ENCODE data around the gene COL5A1.
"Not testable (repeated sequence)": the region's sequence is repeated elsewhere in the genome, so short reads cannot be mapped to it uniquely, and the experiment has no call there.

COL5A1 gene

DNA sequence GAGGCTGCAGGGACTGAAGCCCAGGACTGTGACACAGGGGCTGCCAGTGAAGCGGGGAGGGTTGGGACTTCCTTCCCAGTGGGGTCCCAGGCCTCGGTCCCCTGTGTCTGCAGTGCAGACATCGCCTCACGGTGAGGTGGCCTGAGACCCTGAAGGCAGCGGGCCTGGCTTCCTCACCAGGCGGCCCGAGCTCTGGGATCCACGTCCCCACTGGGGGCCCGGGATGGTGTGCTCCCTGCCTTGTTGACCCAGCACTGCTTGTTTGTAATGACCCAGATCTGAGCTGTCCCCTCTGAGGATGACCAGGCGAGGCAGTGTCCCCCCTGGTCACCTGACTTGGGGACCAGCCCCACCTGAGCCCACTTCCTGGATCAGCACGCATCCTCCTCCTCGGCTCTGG is 53.1 kb downstream of the COL5A1 start:
- DNase-seq: no peak

DNA sequence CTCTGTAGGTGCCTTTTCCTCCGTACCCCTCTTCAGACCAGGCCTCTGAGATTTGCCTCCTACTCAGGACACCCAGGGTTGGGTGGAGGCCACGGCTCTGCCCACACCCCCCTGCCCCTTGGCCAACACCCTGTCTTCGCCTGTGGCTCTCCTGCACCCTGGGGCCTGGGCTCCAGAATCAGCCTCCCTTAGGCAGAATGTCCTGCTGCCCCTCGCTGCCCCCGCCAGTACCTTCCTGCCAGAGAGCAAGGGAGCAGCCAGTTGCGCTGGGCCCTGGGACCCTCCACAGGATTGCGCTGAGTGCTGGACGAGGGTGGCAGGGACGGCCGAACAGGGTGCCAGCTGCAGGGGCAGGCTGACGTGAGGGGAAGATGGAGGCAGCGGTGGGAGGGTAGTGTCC is 53.5 kb downstream of the COL5A1 start:
- DNase-seq: no peak

- DNase-seq: no peak
Measured at GRCh38 chr9:134696433-134696832, 54.8 kb downstream of the COL5A1 start.

- no peak for DNase-seq
Measured at GRCh38 chr9:134698111-134698510, 56.5 kb downstream of the COL5A1 start.

- DNase-seq: peak; percentile 30
Measured at GRCh38 chr9:134698587-134699342, 57.2 kb downstream of the COL5A1 start.

DNA sequence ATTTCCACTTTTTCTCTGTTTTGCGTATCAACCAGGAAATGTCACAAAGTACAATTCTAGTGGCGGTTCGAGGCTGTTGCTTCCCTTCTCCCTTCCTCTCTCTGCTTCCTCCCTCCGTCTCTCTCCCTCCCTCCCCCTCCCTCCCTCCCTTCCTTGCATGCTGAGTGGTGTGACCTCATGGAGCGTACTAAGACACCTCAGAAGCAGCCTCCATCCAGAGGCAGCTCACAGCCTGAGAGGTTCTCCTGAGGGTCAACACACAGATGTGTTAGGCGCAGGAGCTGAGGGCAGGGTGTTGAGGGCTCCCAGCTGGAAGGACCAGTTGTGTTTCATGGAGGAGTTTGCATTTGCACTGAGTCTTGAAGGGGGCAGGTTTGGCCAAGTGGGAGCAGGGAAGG is 57.7 kb downstream of the COL5A1 start:
- DNase-seq: no peak

DNA sequence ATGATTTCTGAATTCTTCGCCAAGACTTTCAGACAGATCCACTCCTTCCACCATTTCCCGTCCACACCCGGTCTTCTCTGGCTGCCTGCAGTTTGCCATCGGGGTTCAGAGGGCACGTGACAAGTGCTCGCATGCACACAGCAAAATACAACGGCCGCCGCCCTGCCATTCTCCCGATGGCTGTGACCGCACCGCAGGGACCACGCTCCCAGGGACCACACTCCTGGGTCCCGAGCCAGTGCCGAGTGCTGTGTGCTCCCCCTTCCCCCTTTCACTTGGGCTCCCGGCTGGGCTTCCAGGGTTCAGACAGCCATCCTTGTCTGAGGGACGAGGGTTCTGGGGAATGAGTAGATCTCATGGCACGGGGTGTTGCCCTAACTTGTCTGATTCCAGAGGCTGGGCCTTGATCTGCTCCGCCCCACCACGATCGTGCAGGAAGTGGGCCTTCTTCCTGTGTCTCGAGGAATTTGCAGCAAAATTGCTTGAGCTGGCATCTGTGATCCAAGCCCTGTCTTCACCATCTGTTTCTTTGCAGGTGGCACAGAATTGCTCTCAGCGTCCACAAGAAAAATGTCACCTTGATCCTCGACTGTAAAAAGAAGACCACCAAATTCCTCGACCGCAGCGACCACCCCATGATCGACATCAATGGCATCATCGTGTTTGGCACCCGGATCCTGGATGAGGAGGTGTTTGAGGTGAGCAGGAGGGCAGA is 59.2 kb downstream of the COL5A1 start:
- no peak for DNase-seq

DNA sequence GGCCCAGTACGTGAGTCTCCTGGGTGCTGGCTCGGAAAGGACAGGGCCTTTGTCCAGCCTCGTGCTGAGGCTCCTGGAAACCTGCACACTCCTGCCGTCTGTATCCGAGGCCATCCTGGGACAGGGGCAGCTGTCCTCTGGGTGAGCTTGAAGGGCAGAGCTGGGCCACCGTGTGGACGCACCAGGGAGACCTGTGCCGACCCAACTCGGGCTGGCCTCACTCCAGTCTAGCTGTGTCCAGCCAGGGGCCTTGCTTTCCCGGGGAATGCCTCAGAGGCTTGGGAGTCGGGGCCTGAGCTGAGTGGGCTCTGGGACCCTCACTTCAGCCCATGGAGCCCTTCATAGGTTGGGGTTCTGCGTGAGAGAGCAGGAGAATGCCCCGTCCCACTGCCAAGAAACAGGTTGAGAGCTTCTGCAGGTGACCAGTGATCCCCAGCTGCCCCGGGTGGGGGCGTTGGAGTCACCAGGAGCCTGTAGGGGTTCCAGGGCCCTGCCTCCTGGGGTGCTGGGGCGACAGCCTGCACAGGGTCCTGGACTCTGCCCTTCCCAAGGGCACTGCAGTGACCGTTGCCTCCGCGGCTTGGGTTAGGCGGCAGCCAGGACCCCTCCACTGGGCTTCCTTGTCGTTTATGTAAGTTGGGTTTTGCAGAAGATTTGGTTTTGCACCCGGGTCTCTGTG is 60.1 kb downstream of the COL5A1 start:
- no peak for DNase-seq

DNA sequence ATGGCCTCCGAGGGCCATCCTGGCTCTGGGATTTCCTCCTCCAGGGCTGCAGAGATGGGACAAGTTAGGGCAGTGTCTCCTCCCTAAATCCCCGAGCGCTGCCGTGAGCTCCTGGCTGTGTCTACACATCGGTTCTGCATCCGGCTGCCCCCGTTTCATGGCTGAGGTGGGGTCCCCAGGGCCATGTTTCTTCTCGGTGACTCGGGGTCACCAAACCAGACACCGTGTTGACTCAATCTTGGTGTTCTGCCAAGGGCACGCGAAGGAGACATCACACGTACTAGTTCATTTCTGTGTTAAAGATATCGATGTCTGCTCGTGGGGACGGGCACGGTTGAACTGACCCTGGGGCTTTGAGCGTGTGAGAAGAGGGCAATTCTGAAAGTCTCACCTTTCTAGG is 60.7 kb downstream of the COL5A1 start:
- no peak for DNase-seq

DNA sequence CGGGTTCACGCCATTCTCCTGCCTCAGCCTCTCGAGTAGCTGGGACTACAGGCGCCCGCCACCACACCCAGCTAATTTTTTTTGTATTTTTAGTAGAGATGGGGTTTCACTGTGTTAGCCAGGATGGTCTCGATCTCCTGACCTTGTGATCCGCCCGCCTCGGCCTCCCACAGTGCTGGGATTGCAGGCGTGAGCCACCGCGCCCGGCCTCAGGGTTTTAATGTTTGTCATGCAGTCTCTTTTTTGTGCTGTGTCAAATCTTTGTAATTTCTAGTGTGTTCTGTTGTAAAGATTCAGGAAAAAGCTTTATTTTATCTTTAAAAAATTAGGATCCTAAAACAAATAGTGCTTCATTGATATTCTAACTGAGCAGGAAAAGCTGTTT is 62.1 kb downstream of the COL5A1 start:
- DNase-seq: not testable (repeated sequence)

DNA sequence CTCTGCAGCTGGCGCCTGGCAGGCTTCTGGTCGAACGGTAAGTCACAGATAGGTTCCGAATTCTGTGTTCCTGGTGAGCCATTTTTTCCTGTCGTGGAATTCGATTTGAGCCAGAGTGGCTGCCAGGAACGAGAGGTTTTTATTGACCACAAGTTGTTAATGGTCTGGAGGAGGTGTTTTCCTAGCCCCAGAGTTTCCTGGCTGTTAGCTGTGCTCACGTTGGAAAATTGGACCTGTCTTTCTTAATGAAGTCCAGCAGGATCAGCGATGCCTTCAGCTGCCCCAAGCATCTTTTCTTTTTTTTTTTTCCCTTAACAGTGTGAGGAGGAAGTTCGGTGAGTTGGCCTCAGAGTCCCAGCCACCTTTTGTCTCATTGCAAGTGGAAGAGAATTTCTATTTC is 62.9 kb downstream of the COL5A1 start:
- DNase-seq: no peak

GRCh38 chr9:134705786-134706185 is 64.2 kb downstream of the COL5A1 start:
- no peak for DNase-seq

GRCh38 chr9:134706522-134706921 is 64.9 kb downstream of the COL5A1 start:
- no peak for DNase-seq

DNA sequence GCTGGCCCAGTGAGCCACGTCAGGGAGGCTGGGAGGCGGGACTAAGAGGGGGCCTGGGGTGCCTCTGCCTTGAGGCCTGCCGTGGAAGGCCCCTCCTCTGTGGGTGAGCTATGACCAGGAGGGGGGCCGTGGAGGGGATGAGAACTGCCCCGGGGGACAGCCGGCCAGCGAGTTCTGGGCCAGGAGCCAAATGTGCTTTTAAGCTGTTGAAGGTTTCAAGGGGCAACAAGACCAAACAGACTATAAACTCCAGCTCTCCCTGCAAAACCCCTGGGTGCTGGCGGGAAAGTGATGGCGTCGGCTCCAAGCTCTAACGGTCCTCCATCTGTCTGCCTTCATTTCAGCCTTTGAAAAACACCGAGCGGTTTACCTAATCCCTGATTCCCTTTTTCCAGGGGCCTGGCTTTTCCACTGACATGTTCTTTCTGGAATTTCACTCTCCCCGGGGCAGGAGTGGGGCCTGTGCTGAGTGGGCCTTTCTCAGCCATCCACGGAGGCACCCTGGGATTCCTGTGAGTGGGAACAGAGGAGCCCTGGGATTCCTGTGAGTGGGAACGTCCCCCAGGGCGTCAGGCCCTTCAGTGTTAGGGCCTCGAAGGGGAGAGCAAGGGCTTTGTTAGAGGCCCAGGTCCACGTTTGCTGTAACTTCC is 65.6 kb downstream of the COL5A1 start:
- no peak for DNase-seq

DNA sequence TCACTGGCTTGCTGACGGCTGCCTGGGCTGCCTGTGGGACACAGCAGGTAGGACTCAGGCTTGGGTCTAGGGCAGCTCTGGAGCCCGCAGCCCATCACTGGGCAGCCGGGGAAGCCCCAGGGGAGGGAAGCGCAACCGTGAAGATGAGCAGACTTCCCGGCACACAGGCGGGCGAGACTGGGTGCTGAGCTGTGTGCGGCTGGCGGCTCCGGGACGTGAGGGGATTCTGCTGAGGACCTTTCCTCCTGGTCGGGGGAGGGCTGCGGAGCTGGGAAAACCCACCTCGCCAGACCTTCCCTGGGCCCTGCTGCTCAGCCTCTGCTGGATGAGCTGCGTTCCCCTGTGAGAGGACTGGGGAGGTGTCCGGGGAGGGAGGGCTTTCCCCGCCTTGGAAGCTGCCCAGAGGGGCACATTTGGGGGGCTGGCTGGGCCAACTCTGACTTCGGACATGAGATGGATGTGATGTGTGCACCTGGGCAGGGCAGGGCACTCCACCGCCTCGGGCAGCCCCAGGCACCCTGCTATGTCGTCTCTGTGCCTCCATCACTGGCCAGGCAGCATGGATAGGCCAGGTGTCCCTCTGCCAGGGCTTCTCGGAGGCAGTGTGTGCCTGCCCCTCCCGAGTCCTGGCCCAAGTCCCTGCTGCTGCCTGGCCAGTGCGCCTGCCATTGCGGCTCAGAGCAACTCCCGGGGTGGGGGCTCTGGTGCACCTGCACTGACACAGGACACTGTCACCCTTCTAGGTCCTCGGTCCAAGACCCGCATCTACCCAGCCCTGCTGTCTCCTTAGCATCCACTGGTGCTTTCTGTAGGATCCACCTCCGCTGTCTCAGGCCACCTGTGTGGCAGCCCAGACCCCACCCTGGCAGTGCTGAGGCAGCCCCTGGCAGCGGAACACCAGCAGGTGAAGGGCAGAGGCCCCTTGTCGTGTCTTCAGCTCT is 66.4 kb downstream of the COL5A1 start:
- DNase-seq: no peak

GRCh38 chr9:134708672-134709038 is 67.1 kb downstream of the COL5A1 start:
- no peak for DNase-seq

DNA sequence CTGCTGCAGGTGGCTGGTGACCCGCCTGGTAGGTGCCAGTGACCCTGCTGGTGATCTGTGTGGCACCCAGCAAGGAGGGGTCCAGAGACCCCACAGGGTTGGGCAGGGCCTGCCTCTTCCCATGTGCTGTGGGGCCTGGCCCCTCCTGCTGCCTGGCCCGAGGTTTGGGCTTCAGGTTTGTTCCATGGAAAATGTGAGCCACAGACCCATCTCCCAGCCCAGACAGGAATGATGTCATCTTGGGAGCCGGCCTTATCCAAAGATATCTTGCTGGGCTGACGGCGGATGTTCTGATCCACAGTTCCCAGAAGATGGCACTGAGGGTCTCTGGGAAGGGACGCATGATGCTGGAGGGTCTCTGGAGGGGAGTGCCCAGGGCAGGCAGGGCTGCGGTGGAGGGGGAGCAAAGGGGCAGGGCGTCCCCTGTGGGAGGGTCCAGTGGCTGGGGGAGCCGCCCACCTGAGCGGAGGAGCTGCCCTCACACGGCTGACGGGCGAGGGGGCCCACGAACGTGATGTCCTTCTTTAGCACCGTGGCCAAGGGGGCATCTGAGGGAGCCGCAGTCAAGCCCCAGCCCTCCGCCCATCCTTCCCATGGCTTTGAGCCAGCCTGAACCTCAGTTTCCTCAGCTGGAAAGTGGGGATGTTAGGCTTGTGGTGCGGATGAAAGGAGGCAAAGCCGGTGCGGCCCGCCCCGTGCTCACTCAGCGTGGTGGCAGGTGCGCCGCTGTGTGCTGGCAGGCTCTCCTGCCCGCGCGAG is 68.1 kb downstream of the COL5A1 start:
- no peak for DNase-seq

- no peak for DNase-seq
Measured at GRCh38 chr9:134710271-134710540, 68.6 kb downstream of the COL5A1 start.

DNA sequence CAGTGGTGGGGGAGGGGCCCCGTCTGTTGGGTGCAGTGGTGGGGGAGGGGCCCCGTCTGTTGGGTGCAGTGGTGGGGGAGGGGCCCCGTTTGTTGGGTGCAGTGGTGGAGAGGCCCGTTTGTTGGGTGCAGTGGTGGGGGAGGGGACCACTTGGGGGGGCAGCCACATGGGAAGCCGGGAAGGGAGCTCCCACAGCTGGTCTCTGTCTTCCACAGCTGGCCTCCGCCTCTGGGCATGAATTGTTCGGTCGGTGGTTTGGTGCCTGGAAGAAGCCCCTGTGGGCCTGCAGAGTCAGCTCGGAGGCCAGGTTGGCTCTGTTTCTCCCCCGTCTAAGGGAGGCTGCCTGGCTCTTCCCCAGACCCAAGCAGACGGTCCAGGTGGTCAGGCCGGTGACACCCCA is 69.3 kb downstream of the COL5A1 start:
- DNase-seq: no peak

- DNase-seq: no peak
Measured at GRCh38 chr9:134712243-134712642, 70.6 kb downstream of the COL5A1 start.

- no peak for DNase-seq
Measured at GRCh38 chr9:134712926-134713325, 71.3 kb downstream of the COL5A1 start.

DNA sequence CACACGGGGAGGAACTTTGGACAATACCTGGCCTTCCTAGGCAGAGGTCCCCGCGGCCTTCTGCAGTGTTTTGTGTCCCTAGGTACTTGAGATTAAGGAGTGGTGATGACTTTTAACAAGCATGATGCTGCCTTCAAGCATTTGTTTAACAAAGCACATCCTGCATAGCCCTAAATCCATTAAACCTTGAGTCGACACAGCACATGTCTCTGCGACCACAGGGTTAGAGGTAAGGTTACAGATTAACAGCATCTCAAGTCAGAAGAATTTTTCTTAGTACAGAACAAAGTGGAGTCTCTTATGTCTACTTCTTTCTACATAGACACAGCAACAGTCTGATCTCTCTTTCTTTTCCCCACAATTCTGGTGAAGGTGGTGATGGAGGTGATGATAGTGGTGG is 73.9 kb downstream of the COL5A1 start:
- DNase-seq: not testable (repeated sequence)
